ENCODE results near the gene OR2A42.
"Not testable (repeated sequence)": the region's sequence is repeated elsewhere in the genome, so short reads cannot be mapped to it uniquely, and the experiment has no call there.

Gene OR2A42

GRCh38 chr7:144233039-144233438 is 6.4 kb downstream of the OR2A42 start:
- in situ Hi-C loops (cut with HindIII; ENCODE audit: low pct_unique_long_range_greater_than_20kb, low sequenced_read_pairs); DNase-seq (ENCODE audit: low read depth in 1 of 2, low spot score in 1 of 2): not testable (repeated sequence)

GRCh38 chr7:144231027-144231426 is 8.4 kb downstream of the OR2A42 start:
- DNase-seq (ENCODE audit: low read depth in 1 of 2, low spot score in 1 of 2); in situ Hi-C loops (cut with HindIII; ENCODE audit: low pct_unique_long_range_greater_than_20kb, low sequenced_read_pairs): not testable (repeated sequence)

- DNase-seq (ENCODE audit: low read depth in 1 of 2, low spot score in 1 of 2); in situ Hi-C loops (cut with HindIII; ENCODE audit: low pct_unique_long_range_greater_than_20kb, low sequenced_read_pairs): not testable (repeated sequence)
Observed at GRCh38 chr7:144228810-144229209, 10.6 kb downstream of the OR2A42 start.

- in situ Hi-C loops (cut with HindIII; ENCODE audit: low pct_unique_long_range_greater_than_20kb, low sequenced_read_pairs); DNase-seq (ENCODE audit: low read depth in 1 of 2, low spot score in 1 of 2): not testable (repeated sequence)
Observed at GRCh38 chr7:144226866-144227265, 12.5 kb downstream of the OR2A42 start.

GRCh38 chr7:144223675-144224074 is 15.7 kb downstream of the OR2A42 start:
- DNase-seq (ENCODE audit: low read depth in 1 of 2, low spot score in 1 of 2); in situ Hi-C loops (cut with HindIII; ENCODE audit: low pct_unique_long_range_greater_than_20kb, low sequenced_read_pairs): not testable (repeated sequence)

GRCh38 chr7:144220531-144220930 is 18.9 kb downstream of the OR2A42 start:
- in situ Hi-C loops (cut with HindIII; ENCODE audit: low pct_unique_long_range_greater_than_20kb, low sequenced_read_pairs); DNase-seq (ENCODE audit: low read depth in 1 of 2, low spot score in 1 of 2): not testable (repeated sequence)

GRCh38 chr7:144219149-144219548 is 20.3 kb downstream of the OR2A42 start:
- in situ Hi-C loops (cut with HindIII; ENCODE audit: low pct_unique_long_range_greater_than_20kb, low sequenced_read_pairs) = not testable (repeated sequence)

GRCh38 chr7:144218581-144218980 is 20.8 kb downstream of the OR2A42 start:
- in situ Hi-C loops (cut with HindIII; ENCODE audit: low pct_unique_long_range_greater_than_20kb, low sequenced_read_pairs); DNase-seq (ENCODE audit: low read depth in 1 of 2, low spot score in 1 of 2): not testable (repeated sequence)

More at GRCh38 chr7:144219149-144219548, 20.3 kb downstream of the OR2A42 start:
- not testable (repeated sequence) for DNase-seq (ENCODE audit: low read depth in 1 of 2, low spot score in 1 of 2)

GRCh38 chr7:144217200-144217599 is 22.2 kb downstream of the OR2A42 start:
- in situ Hi-C loops (cut with HindIII; ENCODE audit: low pct_unique_long_range_greater_than_20kb, low sequenced_read_pairs); DNase-seq (ENCODE audit: low read depth in 1 of 2, low spot score in 1 of 2): not testable (repeated sequence)

GRCh38 chr7:144205306-144205705 is 34.1 kb downstream of the OR2A42 start:
- in situ Hi-C loops (cut with HindIII; ENCODE audit: low pct_unique_long_range_greater_than_20kb, low sequenced_read_pairs); DNase-seq (ENCODE audit: low read depth in 1 of 2, low spot score in 1 of 2): not testable (repeated sequence)

GRCh38 chr7:144203086-144203485 is 36.3 kb downstream of the OR2A42 start:
- DNase-seq (ENCODE audit: low read depth in 1 of 2, low spot score in 1 of 2) = not testable (repeated sequence)

GRCh38 chr7:144201978-144202377 is 37.4 kb downstream of the OR2A42 start:
- in situ Hi-C loops (cut with HindIII; ENCODE audit: low pct_unique_long_range_greater_than_20kb, low sequenced_read_pairs); DNase-seq (ENCODE audit: low read depth in 1 of 2, low spot score in 1 of 2): not testable (repeated sequence)

More at GRCh38 chr7:144203086-144203485, 36.3 kb downstream of the OR2A42 start:
- in situ Hi-C loops (cut with HindIII; ENCODE audit: low pct_unique_long_range_greater_than_20kb, low sequenced_read_pairs) = not testable (repeated sequence)

GRCh38 chr7:144198934-144199333 is 40.5 kb downstream of the OR2A42 start:
- DNase-seq (ENCODE audit: low read depth in 1 of 2, low spot score in 1 of 2); in situ Hi-C loops (cut with HindIII; ENCODE audit: low pct_unique_long_range_greater_than_20kb, low sequenced_read_pairs): not testable (repeated sequence)

- DNase-seq (ENCODE audit: low read depth in 1 of 2, low spot score in 1 of 2); in situ Hi-C loops (cut with HindIII; ENCODE audit: low pct_unique_long_range_greater_than_20kb, low sequenced_read_pairs): not testable (repeated sequence)
Observed at GRCh38 chr7:144195212-144195872, 44.1 kb downstream of the OR2A42 start, which contains the start of gene ARHGEF35. Gene ARHGEF35, minus strand, starts transcription at chr7:144195833. Its CDS starts 7,450 bp downstream, at chr7:144188383.

- in situ Hi-C loops (cut with HindIII; ENCODE audit: low pct_unique_long_range_greater_than_20kb, low sequenced_read_pairs) = not testable (repeated sequence)
Observed at GRCh38 chr7:144194453-144194852, 45.0 kb downstream of the OR2A42 start.

GRCh38 chr7:144193782-144194181 is 45.6 kb downstream of the OR2A42 start:
- in situ Hi-C loops (cut with HindIII; ENCODE audit: low pct_unique_long_range_greater_than_20kb, low sequenced_read_pairs); DNase-seq (ENCODE audit: low read depth in 1 of 2, low spot score in 1 of 2): not testable (repeated sequence)

More at GRCh38 chr7:144194453-144194852, 45.0 kb downstream of the OR2A42 start:
- DNase-seq (ENCODE audit: low read depth in 1 of 2, low spot score in 1 of 2) = not testable (repeated sequence)

GRCh38 chr7:144188578-144189171 is 50.7 kb downstream of the OR2A42 start:
- in situ Hi-C loops (cut with HindIII; ENCODE audit: low pct_unique_long_range_greater_than_20kb, low sequenced_read_pairs); DNase-seq (ENCODE audit: low read depth in 1 of 2, low spot score in 1 of 2): not testable (repeated sequence)

- DNase-seq (ENCODE audit: low read depth in 1 of 2, low spot score in 1 of 2); in situ Hi-C loops (cut with HindIII; ENCODE audit: low pct_unique_long_range_greater_than_20kb, low sequenced_read_pairs): not testable (repeated sequence)
Observed at GRCh38 chr7:144187848-144188247, 51.6 kb downstream of the OR2A42 start.

GRCh38 chr7:144183166-144183565 is 56.2 kb downstream of the OR2A42 start, which contains the start of gene CTAGE4:
Gene CTAGE4, plus strand, starts transcription at chr7:144183466. Its CDS starts 38 bp downstream, at chr7:144183504.
- in situ Hi-C loops (cut with HindIII; ENCODE audit: low pct_unique_long_range_greater_than_20kb, low sequenced_read_pairs); DNase-seq (ENCODE audit: low read depth in 1 of 2, low spot score in 1 of 2): not testable (repeated sequence)
